HG03095 (cell line): ENCODE measurements around the gene HTT-AS.

Experiments used
- ATAC-seq: cut with Tn5 transposase; IDR thresholded peaks from one replicate; pipeline ENCODE4 v1.9.1; 2021; ENCODE audit warnings: moderate library complexity; ENCODE audit not compliant: unreplicated experiment

Gene HTT-AS

DNA sequence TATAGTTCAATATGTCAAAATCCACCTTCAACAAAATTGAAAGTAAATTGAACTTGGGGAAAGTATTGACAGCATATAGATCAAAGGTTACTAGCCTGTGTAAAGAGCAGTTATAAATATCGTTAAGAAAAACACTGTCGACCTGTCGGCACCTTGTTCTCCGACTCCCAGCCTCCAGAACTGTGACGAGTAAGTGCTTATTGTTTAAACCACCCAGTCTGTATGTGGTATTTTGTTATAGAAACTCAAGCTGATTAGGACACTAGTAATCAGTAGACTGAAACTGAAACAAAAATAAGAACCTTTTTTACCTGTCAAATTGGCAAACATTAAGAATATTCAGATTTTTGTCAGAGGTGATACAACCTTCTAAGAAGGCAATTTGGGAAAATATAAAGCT lies 17.1 kb upstream of the HTT-AS start:
- no peak for ATAC-seq

DNA sequence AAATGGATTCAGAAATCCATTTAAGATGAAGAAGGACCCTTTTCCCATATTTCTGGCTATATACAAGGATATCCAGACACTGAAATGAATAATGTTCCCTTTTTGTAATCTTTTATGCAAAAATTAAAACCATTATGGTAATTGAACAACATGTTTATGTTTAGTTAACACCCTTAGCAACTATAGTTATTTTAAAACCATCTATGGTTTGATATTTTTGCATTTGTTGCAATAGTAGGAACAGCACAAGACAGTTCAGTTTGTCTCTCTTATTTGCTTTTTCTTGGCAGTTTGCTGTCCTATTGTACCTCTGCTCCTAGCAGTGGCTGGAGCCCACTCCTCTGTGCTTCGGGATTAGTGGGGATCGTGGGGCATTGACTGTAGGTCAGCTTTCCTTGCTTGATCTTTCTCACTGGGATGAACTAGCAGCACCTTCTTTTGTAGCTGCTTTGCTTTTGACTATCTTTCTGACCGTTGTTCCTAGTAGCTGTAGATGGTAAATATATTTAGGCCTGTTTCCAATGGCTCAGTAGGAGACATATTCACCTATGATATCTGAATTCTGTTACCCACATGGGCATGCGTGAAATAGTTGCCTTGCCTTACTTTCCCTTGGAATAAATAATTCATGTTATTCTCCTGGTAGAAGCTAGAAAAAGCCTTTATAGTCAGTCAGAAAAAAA lies 12.9 kb upstream of the HTT-AS start:
- ATAC-seq: no peak

DNA sequence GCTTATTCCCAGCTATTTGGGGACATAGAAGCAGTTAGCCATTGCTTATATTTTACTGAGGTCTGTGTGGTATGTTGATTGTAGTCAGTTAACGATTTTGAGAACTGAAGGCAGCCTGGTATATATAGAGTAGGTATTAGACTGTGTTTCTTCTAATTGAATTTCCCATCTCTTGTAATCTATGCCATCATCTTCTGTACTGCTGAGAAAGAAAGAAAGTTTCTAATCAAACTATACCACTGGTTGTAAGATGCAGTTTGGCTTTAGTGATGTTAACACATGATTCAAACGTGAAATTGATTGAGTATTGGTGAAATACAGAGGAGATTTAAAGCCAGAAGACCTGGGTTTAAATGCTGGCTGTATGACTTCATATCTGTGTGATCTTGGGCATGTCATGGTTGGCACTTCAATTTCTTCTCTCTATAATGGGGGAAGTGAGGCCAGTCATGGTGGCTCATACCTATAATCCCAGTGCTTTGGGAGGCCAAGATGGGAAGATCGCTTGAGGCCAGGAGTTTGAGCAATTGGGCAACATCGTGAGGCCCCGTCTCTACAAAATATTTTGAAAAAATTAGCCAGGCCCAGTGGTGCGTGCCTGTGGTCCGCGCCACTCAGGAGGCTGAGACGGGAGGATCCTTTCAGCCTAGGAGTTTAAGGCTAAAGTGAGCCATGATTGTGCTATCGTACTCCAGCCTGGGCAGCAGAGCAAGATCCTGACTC lies 11.8 kb upstream of the HTT-AS start:
- no peak for ATAC-seq

DNA sequence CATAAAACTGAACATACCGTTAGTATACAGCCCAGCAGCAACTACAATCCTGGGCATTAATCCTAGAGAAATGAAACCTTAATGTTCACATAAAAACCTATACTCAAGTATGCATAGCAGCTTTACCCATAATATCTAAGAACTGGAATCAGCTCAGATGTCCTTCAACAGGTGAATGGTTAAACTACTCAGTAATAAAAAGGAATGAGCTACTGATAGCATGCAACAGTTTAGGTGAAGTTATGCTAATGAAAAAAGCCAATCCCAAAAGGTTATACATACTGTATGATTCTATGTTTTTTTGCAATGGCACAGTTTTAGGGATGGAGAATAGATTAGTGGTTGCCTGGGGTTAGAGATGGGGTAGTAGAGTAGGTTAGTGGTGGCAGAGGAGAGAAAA lies 9.4 kb upstream of the HTT-AS start:
- ATAC-seq: no peak

DNA sequence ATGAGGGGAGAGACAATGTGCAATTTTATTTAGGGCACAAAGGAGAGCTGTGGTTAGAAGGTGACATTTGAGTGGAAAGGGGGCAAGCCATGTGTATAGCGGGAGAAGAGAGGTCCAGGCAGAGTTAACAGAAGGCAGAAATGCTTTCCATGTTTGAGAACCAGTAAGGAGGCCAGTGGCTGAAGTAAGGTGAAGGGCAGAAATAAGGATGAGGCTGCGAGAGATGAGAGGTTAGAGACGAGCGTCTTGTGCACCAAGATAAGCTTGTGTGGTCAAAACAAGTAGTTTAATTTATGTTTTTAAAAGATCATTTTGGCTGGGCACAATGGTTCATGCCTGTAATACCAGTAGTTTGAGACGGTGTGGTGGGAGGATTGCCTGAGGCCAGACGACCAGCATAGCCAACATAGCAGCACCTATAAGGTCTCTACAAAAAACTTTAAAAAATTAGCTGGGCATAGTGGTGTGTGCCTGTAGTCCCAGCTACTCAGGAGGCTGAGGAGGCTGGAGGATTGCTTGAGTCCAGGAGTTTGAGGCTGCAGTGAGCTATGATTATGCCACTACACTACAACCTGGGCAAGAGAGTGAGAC lies 8.7 kb upstream of the HTT-AS start:
- no peak for ATAC-seq

DNA sequence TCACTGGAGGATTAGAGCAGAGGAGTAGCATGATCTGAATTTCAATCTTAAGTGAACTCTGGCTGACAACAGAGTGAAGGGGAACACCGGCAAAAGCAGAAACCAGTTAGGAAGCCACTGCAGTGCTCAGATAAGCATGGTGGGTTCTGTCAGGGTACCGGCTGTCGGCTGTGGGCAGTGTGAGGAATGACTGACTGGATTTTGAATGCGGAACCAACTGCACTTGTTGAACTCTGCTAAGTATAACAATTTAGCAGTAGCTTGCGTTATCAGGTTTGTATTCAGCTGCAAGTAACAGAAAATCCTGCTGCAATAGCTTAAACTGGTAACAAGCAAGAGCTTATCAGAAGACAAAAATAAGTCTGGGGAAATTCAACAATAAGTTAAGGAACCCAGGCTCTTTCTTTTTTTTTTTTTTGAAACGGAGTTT lies 5.4 kb upstream of the HTT-AS start:
- ATAC-seq: no peak

DNA sequence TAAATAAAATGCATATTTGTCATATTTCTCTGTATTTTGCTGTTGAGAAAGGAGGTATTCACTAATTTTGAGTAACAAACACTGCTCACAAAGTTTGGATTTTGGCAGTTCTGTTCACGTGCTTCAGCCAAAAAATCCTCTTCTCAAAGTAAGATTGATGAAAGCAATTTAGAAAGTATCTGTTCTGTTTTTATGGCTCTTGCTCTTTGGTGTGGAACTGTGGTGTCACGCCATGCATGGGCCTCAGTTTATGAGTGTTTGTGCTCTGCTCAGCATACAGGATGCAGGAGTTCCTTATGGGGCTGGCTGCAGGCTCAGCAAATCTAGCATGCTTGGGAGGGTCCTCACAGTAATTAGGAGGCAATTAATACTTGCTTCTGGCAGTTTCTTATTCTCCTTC lies 3.5 kb upstream of the HTT-AS start:
- peak; percentile 36 for ATAC-seq

DNA sequence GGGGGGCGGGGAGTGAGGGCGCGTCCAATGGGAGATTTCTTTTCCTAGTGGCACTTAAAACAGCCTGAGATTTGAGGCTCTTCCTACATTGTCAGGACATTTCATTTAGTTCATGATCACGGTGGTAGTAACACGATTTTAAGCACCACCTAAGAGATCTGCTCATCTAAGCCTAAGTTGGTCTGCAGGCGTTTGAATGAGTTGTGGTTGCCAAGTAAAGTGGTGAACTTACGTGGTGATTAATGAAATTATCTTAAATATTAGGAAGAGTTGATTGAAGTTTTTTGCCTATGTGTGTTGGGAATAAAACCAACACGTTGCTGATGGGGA lies 1.3 kb upstream of the HTT-AS start:
- ATAC-seq: no peak

DNA sequence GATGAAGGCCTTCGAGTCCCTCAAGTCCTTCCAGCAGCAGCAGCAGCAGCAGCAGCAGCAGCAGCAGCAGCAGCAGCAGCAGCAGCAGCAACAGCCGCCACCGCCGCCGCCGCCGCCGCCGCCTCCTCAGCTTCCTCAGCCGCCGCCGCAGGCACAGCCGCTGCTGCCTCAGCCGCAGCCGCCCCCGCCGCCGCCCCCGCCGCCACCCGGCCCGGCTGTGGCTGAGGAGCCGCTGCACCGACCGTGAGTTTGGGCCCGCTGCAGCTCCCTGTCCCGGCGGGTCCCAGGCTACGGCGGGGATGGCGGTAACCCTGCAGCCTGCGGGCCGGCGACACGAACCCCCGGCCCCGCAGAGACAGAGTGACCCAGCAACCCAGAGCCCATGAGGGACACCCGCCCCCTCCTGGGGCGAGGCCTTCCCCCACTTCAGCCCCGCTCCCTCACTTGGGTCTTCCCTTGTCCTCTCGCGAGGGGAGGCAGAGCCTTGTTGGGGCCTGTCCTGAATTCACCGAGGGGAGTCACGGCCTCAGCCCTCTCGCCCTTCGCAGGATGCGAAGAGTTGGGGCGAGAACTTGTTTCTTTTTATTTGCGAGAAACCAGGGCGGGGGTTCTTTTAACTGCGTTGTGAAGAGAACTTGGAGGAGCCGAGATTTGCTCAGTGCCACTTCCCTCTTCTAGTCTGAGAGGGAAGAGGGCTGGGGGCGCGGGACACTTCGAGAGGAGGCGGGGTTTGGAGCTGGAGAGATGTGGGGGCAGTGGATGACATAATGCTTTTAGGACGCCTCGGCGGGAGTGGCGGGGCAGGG lies 711 bp upstream of the HTT-AS start:
- ATAC-seq: peak; percentile 5

DNA sequence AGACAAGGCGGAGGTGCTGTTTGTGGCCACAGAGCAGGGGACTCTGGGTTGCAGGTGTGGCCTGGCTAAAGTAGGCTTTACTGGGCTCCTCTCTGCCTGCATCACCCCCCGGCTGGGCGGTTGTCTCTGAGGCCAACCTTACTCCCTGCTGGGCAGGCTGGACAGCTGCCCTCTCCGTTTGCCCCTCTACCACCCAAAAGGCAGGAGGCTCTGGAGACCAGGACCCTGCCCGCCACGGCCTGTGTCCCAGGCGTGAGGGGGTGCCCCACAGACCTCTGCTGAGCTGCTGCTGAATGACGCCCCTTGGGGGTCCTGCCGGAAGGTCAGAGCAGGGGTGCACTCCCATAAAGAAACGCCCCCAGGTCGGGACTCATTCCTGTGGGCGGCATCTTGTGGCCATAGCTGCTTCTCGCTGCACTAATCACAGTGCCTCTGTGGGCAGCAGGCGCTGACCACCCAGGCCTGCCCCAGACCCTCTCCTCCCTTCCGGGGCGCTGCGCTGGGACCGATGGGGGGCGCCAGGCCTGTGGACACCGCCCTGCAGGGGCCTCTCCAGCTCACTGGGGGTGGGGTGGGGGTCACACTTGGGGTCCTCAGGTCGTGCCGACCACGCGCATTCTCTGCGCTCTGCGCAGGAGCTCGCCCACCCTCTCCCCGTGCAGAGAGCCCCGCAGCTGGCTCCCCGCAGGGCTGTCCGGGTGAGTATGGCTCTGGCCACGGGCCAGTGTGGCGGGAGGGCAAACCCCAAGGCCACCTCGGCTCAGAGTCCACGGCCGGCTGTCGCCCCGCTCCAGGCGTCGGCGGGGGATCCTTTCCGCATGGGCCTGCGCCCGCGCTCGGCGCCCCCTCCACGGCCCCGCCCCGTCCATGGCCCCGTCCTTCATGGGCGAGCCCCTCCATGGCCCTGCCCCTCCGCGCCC lies 920 bp downstream of the HTT-AS start:
- ATAC-seq: peak; percentile 26

DNA sequence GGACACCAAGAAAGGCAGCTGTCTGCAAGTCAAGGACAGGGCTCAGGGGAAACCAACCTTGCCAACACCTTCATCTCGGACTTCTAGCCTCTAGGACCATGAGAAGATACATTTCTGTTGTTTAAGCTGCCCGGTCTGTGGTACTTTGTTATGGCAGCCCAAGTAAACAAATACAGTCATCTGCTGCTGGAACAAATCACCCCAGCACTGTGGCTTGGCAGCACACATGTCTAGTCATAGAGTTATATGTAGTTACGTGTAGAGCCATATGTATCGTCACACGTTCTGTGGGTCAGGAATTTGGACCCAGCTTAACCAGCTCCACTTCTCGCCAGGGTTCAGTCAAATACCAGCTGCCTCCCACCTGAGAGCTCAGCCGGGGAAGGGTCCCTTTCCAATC lies 2.5 kb downstream of the HTT-AS start:
- ATAC-seq: no peak

DNA sequence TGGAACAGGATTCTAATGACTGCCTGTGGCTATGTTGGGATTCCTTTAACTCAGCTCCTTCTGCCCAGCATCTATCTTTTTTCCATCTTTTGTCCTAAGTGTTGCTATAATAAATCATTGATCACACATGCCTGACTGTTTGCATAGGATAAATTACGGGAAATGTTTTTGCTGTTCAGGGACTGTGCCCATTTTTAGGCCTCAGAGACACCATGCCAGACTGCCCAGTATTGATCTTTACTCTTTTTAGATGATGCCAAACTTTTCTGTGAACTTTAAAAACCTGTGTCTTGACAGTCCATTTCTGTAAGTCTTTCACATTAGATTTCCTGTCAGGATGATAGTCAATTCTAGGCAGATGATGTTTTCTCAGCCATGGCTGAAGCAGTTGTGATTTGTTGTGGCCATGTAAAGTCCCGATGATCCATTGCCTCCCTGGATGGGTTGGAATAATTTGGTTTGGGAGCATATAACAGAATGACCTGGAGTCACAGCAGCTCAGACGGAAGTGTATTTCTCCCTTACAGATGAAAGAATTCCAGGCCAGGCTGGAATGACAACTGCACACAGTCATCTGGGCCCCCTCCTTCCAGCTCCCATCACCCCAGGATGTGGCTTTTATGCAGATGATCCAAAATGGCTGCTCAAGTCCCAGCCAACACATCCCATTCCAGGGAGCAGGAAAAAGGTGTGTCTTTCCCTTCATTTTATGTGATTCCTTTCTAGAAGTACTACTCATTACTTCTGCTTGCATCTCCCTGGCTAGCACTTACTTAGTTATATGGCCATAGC lies 3.4 kb downstream of the HTT-AS start:
- no peak for ATAC-seq

DNA sequence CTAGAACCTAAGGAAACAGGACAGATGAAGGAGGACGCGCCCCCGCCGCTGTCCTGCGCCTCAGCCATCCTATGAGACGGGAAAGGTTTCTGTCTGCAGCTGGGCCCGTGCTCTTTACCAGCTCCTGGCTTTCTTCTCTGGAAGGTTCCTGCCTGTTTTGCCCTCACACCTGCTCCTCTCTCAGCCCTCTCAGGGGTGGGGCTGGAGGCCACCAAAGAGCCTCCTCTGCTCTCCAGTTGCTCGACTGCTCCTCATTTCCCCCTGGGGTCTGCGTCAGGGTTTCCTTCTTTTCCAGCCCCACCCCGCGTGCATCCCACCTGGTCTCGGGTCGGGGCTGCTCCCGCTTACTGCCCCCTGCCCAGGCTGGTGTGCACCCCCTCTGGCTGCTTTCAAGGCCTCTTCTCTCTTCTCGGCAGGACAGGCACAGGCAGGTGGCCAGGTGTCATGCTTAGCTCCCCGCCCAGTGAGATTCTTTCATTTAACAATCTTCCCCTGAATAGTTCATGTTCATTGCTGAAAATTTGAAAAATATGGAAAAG lies 4.6 kb downstream of the HTT-AS start:
- ATAC-seq: no peak

DNA sequence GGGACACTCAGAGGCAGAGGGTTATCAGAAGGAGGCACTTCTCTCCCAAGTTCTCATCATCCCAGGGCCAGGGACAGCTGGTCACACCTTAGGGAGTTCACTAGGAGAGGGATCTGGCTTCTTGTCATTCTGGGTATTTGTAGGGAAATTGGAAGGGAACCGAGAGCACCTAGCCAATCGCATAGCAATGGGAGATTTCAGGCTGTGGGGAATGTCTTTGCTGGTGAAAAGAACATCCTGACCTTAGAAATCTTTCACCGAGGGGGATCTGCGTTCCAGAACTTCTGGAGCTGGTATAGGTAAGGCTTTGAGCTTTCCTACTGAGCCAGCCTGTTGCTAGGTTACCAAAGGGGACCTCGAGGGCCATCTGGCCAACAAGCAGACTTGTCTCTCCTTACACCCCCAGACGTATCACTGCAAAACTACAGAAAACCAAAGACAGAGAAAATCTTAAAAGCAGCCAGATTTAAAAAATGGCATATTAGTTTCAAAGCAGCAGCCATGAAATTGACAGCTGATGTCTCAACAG lies 6.8 kb downstream of the HTT-AS start:
- no peak for ATAC-seq

DNA sequence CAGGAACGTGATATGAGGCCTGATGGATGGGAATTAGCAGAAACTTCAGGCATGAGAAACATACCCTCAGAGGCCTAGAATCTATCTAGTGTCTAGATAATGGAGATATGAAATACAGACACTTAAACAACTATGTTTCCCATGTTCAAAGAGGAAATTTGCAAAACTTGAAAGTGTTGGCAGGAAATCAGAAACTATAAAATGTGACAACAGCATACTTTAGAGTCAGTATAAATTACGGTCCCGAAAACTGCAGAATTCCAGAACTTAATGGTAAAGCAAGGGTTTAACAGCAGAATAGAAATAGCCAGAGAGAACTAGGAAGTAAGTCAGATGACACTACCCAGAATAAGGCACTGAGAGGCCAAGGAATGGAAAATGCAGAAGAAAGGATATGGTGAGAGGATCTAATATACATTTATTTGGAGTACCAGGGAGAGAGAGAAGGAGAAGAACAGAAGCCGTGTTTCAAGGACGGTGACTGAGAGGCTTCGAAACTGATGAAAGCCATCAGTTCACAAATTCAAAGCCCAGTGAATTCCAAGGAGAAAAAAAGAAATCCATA lies 7.4 kb downstream of the HTT-AS start:
- ATAC-seq: no peak

DNA sequence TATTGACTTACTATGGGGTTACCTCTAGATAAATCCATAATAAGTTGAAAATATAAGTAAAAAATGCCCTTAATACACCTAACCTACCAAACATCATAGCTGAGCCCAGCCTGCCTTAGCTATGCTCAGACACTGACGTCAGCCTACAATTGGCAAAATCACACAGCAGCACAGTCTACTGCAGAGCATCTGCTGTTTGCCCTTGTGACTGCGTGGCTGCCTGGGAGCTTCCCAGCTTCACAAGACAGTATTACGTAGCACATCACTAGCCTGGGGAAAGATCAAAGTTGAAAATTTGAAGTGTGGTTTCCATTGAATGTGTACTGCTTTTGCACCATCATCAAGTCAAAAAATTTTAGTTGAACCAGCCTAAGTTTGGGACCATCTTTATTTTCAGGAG lies 8.8 kb downstream of the HTT-AS start:
- ATAC-seq: no peak

DNA sequence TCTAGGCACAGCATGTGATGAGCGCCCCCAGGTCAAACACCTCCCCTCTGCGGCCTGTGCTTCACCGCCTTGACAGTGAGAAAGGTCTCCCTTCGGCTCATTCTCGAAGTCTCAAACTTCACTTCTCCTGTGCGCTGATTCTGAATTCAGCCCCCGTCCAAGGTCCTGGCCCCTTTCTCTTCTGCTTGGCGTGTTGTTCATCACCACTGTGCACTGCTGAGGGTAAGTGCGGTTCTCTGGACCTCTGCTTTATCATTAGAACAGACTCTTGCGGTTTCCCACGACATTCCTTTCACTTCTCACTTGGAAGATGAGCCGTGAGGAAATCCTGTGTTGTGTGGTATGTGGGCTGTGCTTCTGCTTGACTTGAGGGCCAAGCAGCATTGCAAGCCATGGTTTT lies 11.9 kb downstream of the HTT-AS start:
- ATAC-seq: no peak

DNA sequence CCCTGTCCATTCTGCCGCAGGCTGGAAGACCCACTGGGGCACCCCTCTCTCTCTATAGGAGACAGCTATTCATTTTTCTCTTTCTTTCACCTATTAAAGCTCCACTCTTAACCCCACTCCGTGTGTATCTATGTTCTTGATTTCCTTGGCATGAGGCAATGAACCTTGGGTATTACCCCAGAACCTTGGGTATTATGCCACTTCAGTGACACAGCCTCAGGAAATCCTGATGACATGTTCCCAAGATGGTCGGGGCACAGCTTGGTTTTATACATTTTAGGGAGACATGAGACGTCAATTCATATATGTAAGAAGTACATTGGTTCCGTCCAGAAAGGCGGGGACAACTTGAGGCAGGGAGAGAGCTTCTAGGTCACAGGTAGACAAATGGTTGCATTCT lies 13.4 kb downstream of the HTT-AS start:
- no peak for ATAC-seq

DNA sequence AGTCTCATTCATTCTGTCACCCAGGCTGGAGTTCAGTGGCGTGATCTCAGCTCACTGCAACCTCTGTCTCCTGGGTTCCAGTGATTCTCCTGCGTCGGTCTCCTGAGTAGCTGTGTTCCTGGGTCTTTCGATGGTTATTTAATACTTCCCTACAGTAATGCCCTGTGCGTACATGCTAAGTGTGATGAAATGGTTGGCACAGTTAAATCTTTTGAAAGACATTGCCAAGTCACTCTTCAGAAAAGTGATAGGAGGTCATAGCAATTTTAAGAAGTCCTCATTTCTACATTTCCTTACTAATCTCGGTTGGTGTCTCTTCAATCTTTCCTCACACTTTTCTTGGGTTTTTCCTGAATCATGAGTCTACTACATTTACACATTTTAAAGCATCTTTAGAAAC lies 14.4 kb downstream of the HTT-AS start:
- no peak for ATAC-seq
